HepG2 (cell line): ENCODE results near the gene ZNF605. TPM values are rescaled to one million over a fixed set of nuclear protein-coding genes. Genes with fewer than 3 reads are reported as not detected.

Source experiments
- FOSL1 ChIP-seq: sonication (generic); formaldehyde crosslinking; IDR thresholded peaks from 2 replicates; pipeline ENCODE4 v1.9.0; 2021; ENCODE audit warnings: missing genetic modification reagents, borderline replicate concordance
- MED13 ChIP-seq: sonication (generic); formaldehyde crosslinking; IDR thresholded peaks from 2 replicates; pipeline ENCODE4 v1.5.0; 2020; ENCODE audit warnings: missing genetic modification reagents
- PPARG ChIP-seq: conservative IDR thresholded peaks from 2 replicates; pipeline ENCODE4 v1.6.1; 2016; ENCODE audit warnings: missing biosample characterization, missing genetic modification reagents
- SAP130 ChIP-seq: IDR thresholded peaks from 2 replicates; pipeline ENCODE4 v1.6.1; 2016; ENCODE audit warnings: low read depth
- SOX13 ChIP-seq, 3 experiments: fragments of 450-650 bp in 1 of 3; sonication (generic) in 1 of 3; formaldehyde crosslinking in 1 of 3; IDR thresholded peaks in 2 of 3; conservative IDR thresholded peaks in 1 of 3; 2 replicates each; pipeline versions ENCODE4 v1.5.0 to v1.6.1; 2016 to 2020; ENCODE audit warnings: antibody characterized with exemption in 1 of 3, mild to moderate bottlenecking in 1 of 3, missing compliant biosample characterization in 1 of 3, missing genetic modification reagents in 1 of 3, moderate library complexity in 1 of 3
- SSRP1 ChIP-seq: IDR thresholded peaks from 2 replicates; pipeline ENCODE4 v1.6.1; 2016; ENCODE audit warnings: control low read depth
- TAF15 ChIP-seq: fragments of 200-400 bp; formaldehyde crosslinking; IDR thresholded peaks from one replicate; pipeline ENCODE4 v1.6.1; 2018; ENCODE audit warnings: mild to moderate bottlenecking, low read depth, low read length; ENCODE audit not compliant: poor library complexity, severe bottlenecking
- ZNF121 ChIP-seq: sonication (generic); formaldehyde crosslinking; IDR thresholded peaks from 2 replicates; pipeline ENCODE4 v1.5.0; 2020; ENCODE audit warnings: mild to moderate bottlenecking, missing genetic modification reagents
- ZNF136 ChIP-seq: sonication (generic); formaldehyde crosslinking; IDR thresholded peaks from 2 replicates; pipeline ENCODE4 v1.8.1; 2022; ENCODE audit warnings: low read depth, mild to moderate bottlenecking, moderate library complexity, missing genetic modification reagents
- ZNF24 ChIP-seq: fragments of 450-650 bp; IDR thresholded peaks from 2 replicates; pipeline ENCODE4 v1.6.1; 2017; ENCODE audit warnings: antibody characterized with exemption, mild to moderate bottlenecking
- ZNF350 ChIP-seq: sonication (generic); formaldehyde crosslinking; IDR thresholded peaks from 2 replicates; pipeline ENCODE4 v1.4.0; 2020; ENCODE audit warnings: mild to moderate bottlenecking, low read depth, missing genetic modification reagents, borderline replicate concordance
- ZNF660 ChIP-seq: sonication (generic); formaldehyde crosslinking; IDR thresholded peaks from 2 replicates; pipeline ENCODE4 v1.5.1; 2020; ENCODE audit warnings: mild to moderate bottlenecking, low read depth, missing genetic modification reagents, borderline replicate concordance
- ZNF749 ChIP-seq: sonication (generic); formaldehyde crosslinking; IDR thresholded peaks from 2 replicates; pipeline ENCODE4 v1.8.0; 2022; ENCODE audit warnings: mild to moderate bottlenecking, missing genetic modification reagents, moderate library complexity, borderline replicate concordance
- polyA plus RNA-seq, 8 experiments: library from polyadenylated mRNA; depleted of rRNA in 3 of 8; stranded (reverse) in 7 of 8; unstranded in 1 of 8; fragments of >200 nt; fragmentation: Illumina TruSeq in 4 of 8; extraction: Trizol in 4 of 8; gene quantifications; 2 replicates each; pipeline versions ENCODE4 v1.2.1 to v1.2.3, GENCODE V29; 2011 to 2016; ENCODE audit warnings: low read depth in 4 of 8, missing spikeins in 1 of 8, mixed read lengths in 1 of 8; ENCODE audit not compliant: insufficient read depth in 1 of 8
- total RNA-seq, 5 experiments: library from RNA; depleted of rRNA; stranded (reverse); fragments of >200 nt; fragmentation: Illumina TruSeq; extraction: Trizol; gene quantifications; 2 replicates each; pipeline ENCODE4 v1.2.3, GENCODE V29; 2016; ENCODE audit warnings: low read depth in 1 of 5
- TF ChIP-seq, protein P1 (sequence below), 2 experiments: sonication (generic) in 1 of 2; formaldehyde crosslinking in 1 of 2; IDR thresholded peaks; 2 replicates each; pipeline versions ENCODE4 v1.4.0 to v1.6.1; 2016 to 2020; ENCODE audit warnings: borderline replicate concordance in 1 of 2, low read depth in 1 of 2, mild to moderate bottlenecking in 1 of 2, missing genetic modification reagents in 1 of 2
- TF ChIP-seq, protein P2 (sequence below): sonication (generic); formaldehyde crosslinking; IDR thresholded peaks from 2 replicates; pipeline ENCODE4; 2020; ENCODE audit warnings: missing genetic modification reagents, mild to moderate bottlenecking, borderline replicate concordance
- TF ChIP-seq, protein P3 (sequence below): IDR thresholded peaks from 2 replicates; pipeline ENCODE4 v1.6.1; 2016; ENCODE audit warnings: missing genetic modification reagents, missing compliant biosample characterization

The ZNF605 gene
- total and polyA plus RNA-seq, 2 of the 13 experiments (the other 11 are each of a cell fraction or from before 2014, with no cell fraction given), result 6.7 to 6.8 TPM

- TF ChIP-seq, protein P1, sequence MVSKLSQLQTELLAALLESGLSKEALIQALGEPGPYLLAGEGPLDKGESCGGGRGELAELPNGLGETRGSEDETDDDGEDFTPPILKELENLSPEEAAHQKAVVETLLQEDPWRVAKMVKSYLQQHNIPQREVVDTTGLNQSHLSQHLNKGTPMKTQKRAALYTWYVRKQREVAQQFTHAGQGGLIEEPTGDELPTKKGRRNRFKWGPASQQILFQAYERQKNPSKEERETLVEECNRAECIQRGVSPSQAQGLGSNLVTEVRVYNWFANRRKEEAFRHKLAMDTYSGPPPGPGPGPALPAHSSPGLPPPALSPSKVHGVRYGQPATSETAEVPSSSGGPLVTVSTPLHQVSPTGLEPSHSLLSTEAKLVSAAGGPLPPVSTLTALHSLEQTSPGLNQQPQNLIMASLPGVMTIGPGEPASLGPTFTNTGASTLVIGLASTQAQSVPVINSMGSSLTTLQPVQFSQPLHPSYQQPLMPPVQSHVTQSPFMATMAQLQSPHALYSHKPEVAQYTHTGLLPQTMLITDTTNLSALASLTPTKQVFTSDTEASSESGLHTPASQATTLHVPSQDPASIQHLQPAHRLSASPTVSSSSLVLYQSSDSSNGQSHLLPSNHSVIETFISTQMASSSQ (IDR thresholded peaks at IDR 0.05; ENCODE audit: low read depth), result no peak
- TF ChIP-seq, protein P1 (CRISPR knock-in tag; IDR thresholded peaks at IDR 0.05; ENCODE audit: borderline replicate concordance), result no peak
- TF ChIP-seq TAF15 (no peak), ZNF136 (CRISPR knock-in tag) (no peak), ZNF121 (no peak), SOX13 (IDR thresholded peaks at IDR 0.05) (no peak), SOX13 (CRISPR knock-in tag; conservative IDR thresholded peaks at IDR 0.05 in 1 of 2, IDR thresholded peaks at IDR 0.05 in 1 of 2) (no peak), ZNF350 (CRISPR knock-in tag) (peak; percentile 62; the same call in 1 of the 2 replicates), SAP130 (CRISPR knock-in tag) (peak; percentile 5; the same call in 1 of the 2 replicates), ZNF749 (no peak), ZNF24 (no peak), SSRP1 (no peak), MED13 (CRISPR knock-in tag) (no peak), PPARG (CRISPR knock-in tag) (no peak), FOSL1 (no peak), ZNF660 (no peak)
- TF ChIP-seq, protein P2, sequence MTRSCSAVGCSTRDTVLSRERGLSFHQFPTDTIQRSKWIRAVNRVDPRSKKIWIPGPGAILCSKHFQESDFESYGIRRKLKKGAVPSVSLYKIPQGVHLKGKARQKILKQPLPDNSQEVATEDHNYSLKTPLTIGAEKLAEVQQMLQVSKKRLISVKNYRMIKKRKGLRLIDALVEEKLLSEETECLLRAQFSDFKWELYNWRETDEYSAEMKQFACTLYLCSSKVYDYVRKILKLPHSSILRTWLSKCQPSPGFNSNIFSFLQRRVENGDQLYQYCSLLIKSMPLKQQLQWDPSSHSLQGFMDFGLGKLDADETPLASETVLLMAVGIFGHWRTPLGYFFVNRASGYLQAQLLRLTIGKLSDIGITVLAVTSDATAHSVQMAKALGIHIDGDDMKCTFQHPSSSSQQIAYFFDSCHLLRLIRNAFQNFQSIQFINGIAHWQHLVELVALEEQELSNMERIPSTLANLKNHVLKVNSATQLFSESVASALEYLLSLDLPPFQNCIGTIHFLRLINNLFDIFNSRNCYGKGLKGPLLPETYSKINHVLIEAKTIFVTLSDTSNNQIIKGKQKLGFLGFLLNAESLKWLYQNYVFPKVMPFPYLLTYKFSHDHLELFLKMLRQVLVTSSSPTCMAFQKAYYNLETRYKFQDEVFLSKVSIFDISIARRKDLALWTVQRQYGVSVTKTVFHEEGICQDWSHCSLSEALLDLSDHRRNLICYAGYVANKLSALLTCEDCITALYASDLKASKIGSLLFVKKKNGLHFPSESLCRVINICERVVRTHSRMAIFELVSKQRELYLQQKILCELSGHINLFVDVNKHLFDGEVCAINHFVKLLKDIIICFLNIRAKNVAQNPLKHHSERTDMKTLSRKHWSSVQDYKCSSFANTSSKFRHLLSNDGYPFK (CRISPR knock-in tag), result peak; percentile 48; the same call in 1 of the 2 replicates
- TF ChIP-seq, protein P3, sequence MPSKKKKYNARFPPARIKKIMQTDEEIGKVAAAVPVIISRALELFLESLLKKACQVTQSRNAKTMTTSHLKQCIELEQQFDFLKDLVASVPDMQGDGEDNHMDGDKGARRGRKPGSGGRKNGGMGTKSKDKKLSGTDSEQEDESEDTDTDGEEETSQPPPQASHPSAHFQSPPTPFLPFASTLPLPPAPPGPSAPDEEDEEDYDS (CRISPR knock-in tag), result no peak
Measured at GRCh38 chr12:132955094-132956010, 754 bp downstream of the ZNF605 start (continued).
